Forelimb muscle (tissue), 1 donor: ENCODE measurements around the gene NANOS2. TPM values are rescaled to one million over a fixed set of nuclear protein-coding genes. Genes with fewer than 3 reads are reported as not detected.

Experiments used
- DNase-seq: peaks from one replicate; pipeline ENCODE4 v3.0.0-alpha.2; 2013; ENCODE audit warnings: low read depth
- polyA plus RNA-seq: library from polyadenylated mRNA; unstranded; fragments of 120-200 nt; gene quantifications from one replicate; pipeline ENCODE4 v1.2.1, GENCODE V29; 2013; ENCODE audit not compliant: insufficient read length

NANOS2 gene
- polyA plus RNA-seq, 1 donor, result not detected

GRCh38 chr19:45929247-45929646 is 14.7 kb upstream of the NANOS2 start:
- no peak for DNase-seq

- DNase-seq, result peak; percentile 84
These were observed 13.1 kb upstream of the NANOS2 start for GRCh38 chr19:45927565-45928261.

GRCh38 chr19:45924891-45925447 is 10.4 kb upstream of the NANOS2 start:
- no peak for DNase-seq

- DNase-seq, result no peak
These were observed 7.7 kb upstream of the NANOS2 start for GRCh38 chr19:45922281-45922680.

GRCh38 chr19:45920458-45920857 is 5.9 kb upstream of the NANOS2 start:
- no peak for DNase-seq

GRCh38 chr19:45919678-45920077 is 5.1 kb upstream of the NANOS2 start:
- DNase-seq, result no peak

GRCh38 chr19:45918721-45919120 is 4.1 kb upstream of the NANOS2 start:
- DNase-seq, result no peak

- DNase-seq, result no peak
These were observed 3.0 kb upstream of the NANOS2 start for GRCh38 chr19:45917421-45918091.

- no peak for DNase-seq
These were observed 3.3 kb downstream of the NANOS2 start for GRCh38 chr19:45911291-45911690.

- DNase-seq, result no peak
These were observed 5.6 kb downstream of the NANOS2 start for GRCh38 chr19:45908956-45909355.

GRCh38 chr19:45906221-45906620 is 8.4 kb downstream of the NANOS2 start:
- DNase-seq, result no peak

GRCh38 chr19:45905011-45905410 is 9.6 kb downstream of the NANOS2 start:
- DNase-seq, result no peak

- peak; percentile 94 for DNase-seq
These were observed 11.6 kb downstream of the NANOS2 start for GRCh38 chr19:45902651-45903625.

- no peak for DNase-seq
These were observed 12.5 kb downstream of the NANOS2 start, which contains the start of gene MYPOP for GRCh38 chr19:45901912-45902650. MYPOP (minus strand) TSS chr19:45902613; CDS start chr19:45901773, 840 bp downstream.

- no peak for DNase-seq
These were observed 13.1 kb downstream of the NANOS2 start for GRCh38 chr19:45901432-45901911.

- DNase-seq, result no peak
These were observed 13.7 kb downstream of the NANOS2 start for GRCh38 chr19:45900738-45901431.

GRCh38 chr19:45899919-45900589 is 14.5 kb downstream of the NANOS2 start:
- DNase-seq, result no peak

- no peak for DNase-seq
These were observed 15.3 kb downstream of the NANOS2 start for GRCh38 chr19:45899253-45899652.

- no peak for DNase-seq
These were observed 17.2 kb downstream of the NANOS2 start for GRCh38 chr19:45897261-45897812.
